Activated gamma-delta T cell treated with anti-CD3 and anti-CD28 coated beads, Interleukin-2, amount 50 U/mL, for 16 hours (primary cell): Measurements from ENCODE around the gene MKS1.

Experiments used
- DNase-seq: peaks from one replicate; pipeline ENCODE4 v3.0.0-alpha.2; 2020; ENCODE audit warnings: low read depth

MKS1 gene

DNA sequence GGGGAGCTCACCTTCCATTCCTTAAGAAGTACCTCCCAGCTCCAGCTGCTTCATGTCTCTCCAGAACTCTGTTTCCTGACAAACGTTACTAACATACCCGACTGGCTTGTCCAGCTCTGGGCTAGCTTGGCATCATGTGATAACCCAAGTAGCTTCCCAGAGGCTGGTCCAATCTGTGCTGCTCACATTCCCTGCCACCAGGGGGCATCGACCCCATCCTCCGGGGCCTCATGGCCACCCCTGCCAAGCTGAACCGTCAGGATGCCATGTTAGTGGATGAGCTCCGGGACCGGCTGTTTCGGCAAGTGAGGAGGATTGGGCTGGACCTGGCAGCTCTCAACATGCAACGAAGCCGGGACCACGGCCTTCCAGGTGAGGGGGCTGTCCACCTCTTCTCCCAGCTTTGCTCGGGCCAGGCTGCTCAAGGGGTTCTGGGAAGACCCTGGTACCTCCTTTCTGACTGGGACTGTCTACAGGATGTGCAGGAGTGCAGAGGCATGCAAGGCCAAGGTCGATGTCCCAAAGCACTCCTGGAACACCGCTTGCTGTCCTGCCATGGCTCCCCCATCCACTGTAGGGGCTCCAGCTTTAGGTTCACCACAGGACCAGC, 18.9 kb downstream of the MKS1 start:
- peak; percentile 22 for DNase-seq

DNA sequence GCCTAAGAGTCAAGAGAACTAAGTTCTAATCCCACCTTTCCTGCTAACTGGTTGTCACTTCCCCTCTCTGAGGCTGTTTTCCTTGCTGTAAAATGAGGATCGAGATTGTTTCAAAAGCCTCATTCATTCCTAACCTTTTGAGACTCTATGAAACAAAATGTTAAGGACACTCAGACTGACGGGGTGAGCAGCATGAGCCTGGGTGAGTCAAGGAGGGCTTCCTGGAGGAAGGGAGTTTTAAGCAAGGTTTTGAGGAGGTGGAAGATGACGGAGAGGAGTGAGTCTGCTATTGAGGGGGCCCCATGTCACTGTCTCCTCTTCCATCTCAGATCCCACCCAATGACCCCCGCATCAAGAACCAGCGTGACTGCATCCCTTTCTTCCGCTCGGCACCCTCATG, 22.4 kb downstream of the MKS1 start:
- no peak for DNase-seq

DNA sequence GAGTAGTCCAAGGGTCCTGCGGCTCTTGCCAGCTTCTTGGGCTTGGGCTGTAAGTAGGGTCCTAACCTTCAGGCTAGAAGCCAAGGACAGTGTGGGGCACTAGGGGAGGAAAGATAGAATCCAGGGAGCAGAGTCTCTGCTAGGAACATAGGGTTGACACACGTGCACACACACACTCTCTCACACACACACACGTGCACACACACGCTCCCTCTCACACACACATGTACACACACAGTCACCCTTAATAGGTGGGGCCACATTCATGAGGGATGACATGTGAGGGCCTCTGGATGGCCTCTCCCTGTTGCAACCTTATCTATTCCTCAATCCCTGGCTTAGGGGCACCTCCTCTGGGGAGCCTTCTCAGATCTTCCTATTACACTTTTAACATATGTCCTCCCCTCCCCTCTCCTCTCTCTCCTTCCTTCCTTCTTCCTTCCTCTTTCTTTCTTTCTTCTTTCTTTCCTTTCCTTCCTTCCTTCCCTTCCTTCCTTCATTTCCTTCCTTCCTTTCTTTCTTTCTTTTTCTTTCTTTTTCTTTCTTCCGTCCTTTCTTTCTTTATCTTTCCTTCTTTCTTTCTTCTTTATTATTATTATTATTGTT, 23.4 kb downstream of the MKS1 start:
- no peak for DNase-seq

DNA sequence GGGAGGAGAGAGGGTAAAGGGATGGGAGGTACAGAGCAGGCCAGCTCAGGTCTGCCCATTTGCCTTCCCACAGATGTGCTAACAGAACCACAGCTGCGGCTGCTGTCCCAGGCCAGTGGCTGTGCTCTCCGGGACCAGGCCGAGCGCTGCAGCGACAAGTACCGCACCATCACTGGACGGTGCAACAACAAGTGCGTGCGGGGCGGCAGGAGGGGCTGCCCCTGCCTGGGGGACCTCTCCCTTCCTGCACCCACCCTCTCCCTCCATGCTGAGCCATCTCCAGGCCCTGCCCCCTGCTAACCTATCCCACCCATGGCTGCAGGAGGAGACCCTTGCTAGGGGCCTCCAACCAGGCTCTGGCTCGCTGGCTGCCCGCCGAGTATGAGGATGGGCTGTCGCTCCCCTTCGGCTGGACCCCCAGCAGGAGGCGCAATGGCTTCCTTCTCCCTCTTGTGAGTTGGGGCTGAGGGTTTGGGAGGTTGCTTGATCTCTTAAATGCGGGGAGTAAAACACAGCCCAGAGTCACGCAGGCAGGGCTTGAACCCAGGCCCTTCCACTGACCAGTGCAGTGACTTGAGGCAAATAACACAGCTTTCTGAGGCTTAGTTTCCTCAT, 25.3 kb downstream of the MKS1 start:
- DNase-seq, result no peak

DNA sequence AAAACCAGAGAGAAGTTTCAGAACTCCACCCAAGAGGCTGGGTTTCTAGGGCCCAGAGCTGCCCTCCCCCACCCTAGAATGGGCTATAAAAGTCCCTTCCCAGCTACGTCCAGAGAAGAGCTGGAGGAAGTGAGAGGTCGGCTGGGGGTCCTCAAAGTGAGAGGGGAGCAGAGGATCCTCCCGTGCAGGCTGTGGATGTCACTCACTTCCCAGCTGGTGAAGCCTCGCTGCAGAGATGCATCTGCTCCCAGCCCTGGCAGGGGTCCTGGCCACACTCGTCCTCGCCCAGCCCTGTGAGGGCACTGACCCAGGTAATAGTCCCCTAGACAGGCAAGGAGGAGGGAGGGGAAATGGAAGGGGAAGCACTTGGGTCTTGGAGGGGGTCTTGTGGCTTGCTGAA, 26.4 kb downstream of the MKS1 start, which contains the start of gene EPX:
EPX (plus strand) TSS at position 115 of the 400 bp plus-strand sequence; CDS start at position 236, 121 bp downstream.
- DNase-seq, result no peak

DNA sequence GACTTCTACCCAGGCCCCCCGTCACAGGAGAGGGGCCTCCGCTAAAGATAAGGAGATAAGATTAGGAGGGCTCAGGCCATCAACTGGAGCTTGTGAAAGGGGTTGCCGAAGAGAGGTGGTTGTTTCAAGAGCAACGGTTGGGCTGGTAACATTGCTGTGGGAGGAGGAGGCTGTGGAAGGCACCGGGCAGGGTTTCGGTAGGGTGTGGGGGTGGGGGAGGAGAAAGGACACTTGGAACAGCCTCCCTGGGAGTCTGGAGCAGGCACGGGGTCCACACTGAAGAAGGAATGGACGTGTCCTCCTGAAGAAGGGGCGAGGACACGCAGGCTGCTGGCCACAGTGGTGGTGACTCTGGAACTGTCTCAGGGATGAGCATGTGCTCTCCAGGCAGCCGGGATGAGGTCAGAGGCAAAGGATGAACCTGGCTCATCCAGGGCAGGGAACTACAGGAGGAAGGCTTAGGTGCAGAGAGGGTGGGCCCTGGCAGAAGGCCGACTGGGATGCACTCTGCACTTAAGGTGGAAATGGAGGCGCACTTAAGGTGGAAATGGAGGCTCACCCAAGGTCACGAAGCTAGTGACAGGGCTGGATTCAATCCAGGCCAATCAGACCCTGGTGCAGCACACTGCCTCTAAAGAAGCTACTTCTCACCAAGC, 27.7 kb downstream of the MKS1 start:
- DNase-seq, result no peak

DNA sequence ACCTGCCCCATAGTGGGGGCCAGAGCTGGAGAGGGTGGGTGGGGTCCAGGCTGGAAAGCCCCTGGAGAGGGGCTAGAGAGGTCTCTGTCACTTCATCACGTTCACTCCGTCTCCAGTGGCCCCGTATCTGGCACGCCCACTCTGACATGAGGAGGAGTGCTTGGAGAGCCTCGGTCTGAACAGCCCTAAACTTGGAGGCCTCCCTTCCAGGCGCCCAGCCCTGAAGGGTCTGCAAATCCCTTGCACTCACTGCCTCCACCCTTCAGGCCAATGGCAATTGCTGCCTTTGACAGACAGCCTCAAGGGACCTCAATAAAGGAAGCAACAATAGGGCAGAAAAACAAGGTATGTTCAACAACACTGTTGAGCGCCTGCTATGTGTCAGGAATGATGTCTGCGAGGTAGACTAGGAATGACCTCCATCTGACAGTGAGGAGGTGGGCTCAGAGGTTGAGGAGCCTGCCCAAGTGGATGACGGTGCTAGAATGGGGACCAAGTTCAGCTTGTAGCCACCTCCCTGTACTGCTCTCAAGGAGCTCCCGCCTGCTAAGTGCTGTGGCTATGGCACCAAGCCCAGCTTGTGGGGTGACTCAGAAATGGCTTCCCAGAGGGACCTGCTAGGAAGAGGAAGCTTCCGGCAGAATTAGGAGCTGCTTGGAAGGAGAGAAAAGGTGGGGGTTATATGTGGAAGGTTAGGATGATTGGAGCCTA, 29.5 kb downstream of the MKS1 start:
- no peak for DNase-seq

DNA sequence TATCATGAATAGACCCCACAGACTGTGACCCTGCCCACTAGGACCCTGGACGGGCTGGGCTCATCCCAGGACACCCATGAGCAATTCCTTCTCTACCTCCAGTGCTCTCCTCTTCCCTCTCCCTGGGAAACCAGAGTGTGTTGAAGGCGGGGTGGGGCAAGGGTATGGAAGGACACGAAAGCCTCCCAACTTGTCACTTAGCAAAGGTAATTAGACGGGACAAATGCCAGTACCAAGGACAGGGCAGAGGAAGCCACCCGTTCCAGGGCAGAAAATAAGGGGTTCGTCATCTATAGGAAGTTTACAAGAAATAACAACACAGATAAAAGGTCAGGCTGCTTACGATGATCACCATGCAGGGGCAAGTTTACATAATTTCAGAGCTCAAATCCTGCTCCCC, 31.4 kb downstream of the MKS1 start:
- DNase-seq, result no peak

DNA sequence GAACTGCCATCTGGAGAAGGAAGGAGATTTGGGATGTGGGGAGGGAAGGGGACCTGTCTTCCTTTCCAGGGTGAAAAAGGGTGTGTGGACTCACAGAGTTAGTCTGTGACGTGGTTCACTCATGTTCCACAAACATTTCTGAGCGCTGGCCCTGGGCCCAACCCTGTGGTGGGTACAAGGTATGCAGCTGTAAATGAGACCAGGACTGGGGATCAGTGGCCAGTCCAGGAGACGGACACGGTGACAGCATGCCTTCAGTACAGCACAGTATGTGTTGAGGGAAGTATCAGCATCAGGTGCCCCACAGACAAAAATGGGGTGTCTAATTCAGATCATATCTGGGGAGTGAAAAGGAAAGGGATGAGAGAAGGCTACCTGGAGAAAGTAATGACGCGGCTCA, 32.0 kb downstream of the MKS1 start:
- DNase-seq, result no peak

DNA sequence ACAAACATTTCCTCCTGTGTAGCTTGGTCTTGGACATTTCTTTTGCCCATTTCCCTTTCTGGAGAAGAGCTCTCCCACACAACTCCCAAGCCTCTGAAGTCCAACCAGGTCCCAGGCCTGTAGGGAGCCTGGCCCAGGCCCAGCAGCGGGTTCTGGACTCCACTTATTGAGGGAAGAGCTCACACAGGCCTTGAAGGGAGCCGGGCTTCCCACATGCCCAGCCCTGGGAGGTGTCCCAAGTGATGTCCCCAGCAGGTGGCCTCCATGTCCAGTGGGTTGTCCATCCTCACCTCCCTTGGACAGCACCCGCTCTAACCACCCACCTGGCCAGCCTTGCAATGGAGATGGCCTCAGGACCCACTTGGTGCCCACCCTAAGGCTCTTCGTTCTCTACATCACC, 32.5 kb downstream of the MKS1 start:
- no peak for DNase-seq

DNA sequence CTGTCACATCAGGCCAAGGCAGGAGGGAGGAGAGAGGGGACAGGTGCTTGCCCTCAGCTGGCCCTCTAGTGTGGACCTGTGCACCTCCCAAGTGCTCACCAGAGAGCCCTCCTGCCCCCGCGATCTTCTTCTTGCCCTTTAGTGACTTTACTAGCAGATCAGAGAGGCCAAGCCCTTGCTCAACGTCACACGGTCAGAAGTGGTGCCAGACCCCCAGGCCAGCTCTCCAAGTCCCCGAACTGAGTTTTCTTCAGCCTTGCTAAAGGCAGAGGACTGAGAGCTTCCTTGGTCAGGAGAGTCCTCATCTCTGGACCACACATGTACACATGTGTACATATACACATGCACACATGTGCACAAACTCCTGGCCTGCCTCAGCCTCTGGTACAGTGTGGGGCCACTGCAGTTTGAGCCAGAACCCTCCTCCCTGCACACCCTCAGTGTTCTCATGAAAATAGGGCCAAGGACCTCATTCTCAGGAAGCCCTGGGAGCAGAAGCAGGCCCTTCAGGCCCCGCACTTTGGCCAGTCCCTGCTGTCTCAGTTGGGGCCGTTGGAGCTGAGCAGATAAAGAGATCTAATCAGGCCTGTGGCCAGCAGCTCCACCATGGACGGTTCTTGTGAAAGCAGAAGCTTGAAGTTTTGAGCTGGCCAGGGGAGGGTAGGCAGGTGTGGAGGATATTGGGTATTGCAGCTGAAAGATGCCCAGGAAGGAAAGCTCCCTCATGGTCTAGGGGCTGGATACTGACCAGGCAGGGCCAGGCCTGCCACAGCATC, 33.9 kb downstream of the MKS1 start:
- no peak for DNase-seq

DNA sequence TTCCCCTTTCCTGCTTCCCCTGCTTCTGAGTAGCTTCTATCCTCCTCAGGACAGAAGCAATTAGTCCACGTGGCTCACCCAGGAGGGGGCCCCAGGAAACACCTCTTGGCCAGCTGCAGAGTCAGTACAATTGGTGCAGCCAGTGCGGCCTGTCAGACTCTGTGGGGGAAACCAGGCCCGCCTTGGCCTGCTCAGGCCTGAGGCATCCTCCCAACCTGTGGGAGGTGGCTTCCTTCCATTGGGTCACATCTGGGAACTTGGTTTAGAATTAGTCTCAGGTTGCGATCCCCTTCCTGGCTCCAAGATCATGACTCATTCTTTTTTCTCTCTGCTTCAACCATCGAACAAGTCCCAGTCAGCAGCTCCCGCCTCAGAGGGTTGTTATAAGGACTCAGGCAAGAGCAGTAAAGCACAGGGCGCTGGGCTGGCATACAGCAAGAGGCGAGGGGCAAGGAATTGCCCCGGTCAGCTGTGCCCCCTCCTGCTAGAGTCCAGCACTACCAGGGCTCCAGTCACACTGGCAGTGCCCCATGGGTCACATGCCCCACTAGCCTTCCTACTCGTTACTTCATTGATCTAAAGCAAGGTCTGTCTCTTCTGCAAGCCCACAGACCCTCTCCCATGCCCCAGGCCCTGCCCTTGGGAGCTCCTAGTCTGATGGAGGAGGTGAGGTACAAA, 34.6 kb downstream of the MKS1 start:
- DNase-seq, result no peak

DNA sequence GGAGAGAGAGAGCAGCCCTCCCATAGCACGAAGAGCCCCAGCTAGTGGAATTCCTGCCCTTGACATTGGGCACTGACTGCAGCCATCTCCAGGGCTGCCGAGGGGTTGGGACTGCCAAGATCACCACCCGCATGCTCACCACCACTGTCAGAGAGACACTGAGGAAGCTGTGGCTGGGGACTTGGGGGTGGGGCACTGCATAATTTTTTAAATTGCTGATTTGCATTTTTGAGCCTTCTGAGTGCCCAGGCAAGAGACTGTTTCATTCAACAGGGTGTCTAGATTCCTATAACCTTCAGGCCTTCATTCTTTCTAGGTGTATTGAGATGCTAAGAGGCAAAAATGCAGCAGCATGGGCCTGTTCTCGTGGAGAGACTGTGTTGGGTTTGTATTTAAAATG, 35.5 kb downstream of the MKS1 start:
- no peak for DNase-seq

DNA sequence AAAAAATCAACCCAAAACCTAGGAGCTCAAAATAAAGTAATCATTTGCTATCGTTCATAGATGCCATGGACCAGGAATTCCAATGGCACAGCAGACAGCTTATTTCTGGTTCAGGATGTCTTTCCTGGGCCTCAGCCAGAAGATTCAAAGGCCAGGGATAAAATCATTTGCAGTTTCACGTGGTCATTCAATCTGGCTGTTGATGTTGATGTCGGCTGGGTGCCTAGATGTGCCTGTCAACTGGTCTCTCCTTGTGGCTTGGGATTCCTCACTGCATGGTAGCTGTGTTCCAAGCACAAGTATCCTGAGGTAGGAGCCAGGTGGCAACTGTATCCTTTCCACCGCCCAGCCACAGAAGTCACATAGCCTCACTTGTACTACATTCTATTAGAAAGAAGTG, 37.3 kb downstream of the MKS1 start:
- DNase-seq, result no peak

DNA sequence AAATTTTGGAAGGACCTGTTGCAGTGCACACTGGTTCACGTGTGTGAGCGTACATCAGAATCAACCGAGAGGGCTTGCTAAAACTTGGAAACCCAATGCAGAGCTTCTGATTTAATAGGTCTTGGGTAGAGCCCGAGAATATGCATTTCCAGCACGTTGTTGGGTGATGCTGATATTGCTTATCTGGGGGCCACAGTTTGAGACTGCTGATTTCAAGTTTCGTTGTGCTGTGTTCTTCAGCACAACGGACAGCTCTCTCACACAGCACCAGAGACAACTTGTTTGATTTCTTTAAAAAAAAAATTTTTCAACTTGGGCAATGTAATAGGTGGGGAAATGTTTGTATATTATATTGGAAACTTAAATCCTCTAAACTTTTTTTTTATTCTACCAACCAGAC, 42.9 kb downstream of the MKS1 start:
- no peak for DNase-seq

DNA sequence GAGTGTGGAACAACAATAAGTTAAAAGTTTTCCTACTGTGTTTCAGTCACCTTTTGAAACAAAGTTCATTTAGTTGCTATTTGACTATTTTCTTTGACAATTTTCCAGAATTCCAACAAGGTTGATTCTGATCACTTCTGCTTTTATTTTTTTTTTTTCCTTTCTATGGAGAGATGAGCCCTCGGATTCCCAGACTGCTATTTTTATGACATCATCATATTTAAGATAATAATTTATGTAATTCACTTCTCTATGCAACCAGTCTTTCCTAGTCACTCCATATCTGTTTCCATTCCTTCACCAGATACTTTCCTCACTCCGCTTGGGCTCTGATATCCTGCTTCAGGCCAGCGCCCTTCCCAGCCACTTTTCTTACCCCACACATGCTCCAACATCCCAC, 44.2 kb downstream of the MKS1 start:
- no peak for DNase-seq

DNA sequence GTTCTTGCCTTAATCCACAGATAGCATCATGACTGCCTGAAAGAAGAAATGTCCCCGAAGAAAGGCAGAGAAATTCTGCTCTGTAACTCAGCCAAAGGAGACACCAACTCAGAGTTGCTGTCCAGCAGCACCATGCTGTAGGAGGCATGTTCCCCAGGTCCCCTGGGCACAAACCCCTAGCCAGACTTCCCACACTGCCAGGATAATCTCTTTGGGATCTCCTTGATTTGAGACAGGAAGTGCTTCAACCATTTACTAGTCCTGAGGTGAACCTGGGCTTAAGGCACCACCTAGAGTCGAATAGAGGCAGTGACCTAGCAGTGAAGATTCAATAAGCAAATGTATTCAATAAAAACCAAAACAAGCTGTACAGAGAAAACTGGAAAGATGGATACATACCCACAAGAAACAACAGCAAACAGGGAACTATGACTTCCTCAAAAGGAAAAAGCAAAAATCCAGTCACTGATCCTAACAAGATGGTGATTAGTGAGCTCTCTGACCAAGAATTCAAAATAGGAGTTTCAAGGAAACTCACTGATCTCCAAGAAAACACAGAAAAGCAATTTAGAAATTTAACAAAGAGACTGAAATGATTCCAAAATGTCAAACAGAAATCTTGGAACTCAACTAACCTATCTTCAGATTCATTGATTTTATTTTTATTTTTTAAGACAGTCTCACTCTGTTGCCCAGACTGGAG, 46.5 kb downstream of the MKS1 start:
- peak; percentile 13 for DNase-seq

DNA sequence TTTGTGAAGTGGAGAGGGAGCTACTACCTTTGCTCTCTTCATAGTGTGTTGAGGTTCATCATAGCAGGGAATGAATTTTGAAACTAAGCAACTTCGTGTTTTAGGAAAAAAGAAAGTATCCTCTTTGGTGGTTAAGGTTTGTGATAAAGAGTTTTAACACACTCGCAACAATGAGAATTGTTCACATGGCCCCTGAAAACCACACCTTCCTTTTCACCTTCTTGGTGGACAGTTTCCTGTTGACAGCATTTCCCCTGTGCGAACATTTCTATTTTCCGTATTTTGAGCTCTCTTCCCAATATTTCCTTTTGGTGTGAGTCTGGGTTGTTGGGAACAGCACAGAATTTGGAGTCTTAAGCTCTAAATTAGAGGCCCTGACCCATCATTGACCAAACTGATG, 48.4 kb downstream of the MKS1 start:
- DNase-seq, result no peak

DNA sequence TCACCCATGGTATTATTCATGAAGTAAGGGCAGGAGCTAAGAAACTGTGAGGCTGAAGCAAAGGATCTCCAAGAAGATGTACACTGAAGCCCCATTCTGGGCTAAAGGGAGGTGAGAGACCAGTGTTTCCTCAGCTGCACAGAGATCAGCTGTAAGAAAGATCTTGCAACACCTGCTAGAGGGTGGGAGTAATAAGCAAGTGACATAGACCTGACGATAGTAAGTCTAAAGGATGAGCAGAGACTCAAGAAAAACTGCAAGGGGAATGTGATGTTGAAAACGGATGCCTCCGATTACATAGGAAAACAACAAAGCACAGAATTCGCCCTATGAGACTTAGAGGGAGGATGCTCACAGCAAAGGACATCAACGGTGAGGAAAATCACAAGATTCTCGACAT, 52.4 kb downstream of the MKS1 start, which contains the start of gene OR4D2:
OR4D2 (plus strand) TSS at position 301 of the 400 bp plus-strand sequence. CDS start 2,674 bp downstream, outside the sequence.
- no peak for DNase-seq

DNA sequence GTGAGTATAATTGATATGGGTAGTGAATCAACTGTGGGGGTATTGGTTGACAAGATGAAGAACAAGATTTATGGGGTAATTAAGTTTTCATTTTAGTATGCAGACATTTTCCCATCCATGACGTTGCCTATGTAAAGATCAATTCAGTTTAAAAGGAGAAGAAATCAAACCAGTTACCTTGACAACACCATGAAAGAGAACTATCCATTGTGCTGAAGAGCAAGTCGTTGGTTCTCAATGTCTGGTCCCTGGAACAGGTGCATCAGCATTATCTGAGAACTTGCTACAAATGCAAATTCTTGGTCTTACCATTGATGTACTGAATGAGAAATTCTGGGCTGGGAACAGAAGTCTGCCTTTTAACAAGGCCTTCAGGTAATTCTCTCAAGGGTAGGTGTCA, 53.1 kb downstream of the MKS1 start:
- no peak for DNase-seq
